CD14-positive monocyte (primary cell): ENCODE results near the gene TBC1D5. TPM values are rescaled to one million over a fixed set of nuclear protein-coding genes. Genes with fewer than 3 reads are reported as not detected.

Experiments
- DNase-seq, 3 donors: peaks; one replicate each; pipeline ENCODE4 v3.0.0-alpha.2; 2011 to 2022
- H2AFZ ChIP-seq: 2 replicates; pipeline ENCODE4 v1.6.0; 2012; ENCODE audit warnings: mild to moderate bottlenecking, low read depth, low read length, inconsistent platforms; ENCODE audit not compliant: insufficient read depth, poor library complexity, severe bottlenecking
- H3K27ac ChIP-seq, 2 donors: 1 replicate in 1 of 2; 2 replicates in 1 of 2; pipeline ENCODE4 v1.5.1; 2012 to 2013; ENCODE audit warnings: low read length in 2 of 2, control low read depth in 1 of 2, inconsistent platforms in 1 of 2, low read depth in 1 of 2, mild to moderate bottlenecking in 1 of 2
- H3K27me3 ChIP-seq, 2 donors: one replicate each; pipeline versions ENCODE4 v1.6.0 to v1.6.1; 2011 to 2013; ENCODE audit warnings: low read length in 2 of 2; ENCODE audit not compliant: control insufficient read depth in 2 of 2, insufficient read depth in 2 of 2
- H3K36me3 ChIP-seq, 2 donors: replicated peaks in 1 of 2; 1 replicate in 1 of 2; 2 replicates in 1 of 2; pipeline versions ENCODE4 v1.5.1 to v1.6.1; 2012 to 2013; ENCODE audit warnings: low read length in 2 of 2, control low read depth in 1 of 2, inconsistent platforms in 1 of 2, mild to moderate bottlenecking in 1 of 2; ENCODE audit not compliant: insufficient read depth in 2 of 2, control insufficient read depth in 1 of 2
- H3K4me1 ChIP-seq, 2 donors: 1 replicate in 1 of 2; 2 replicates in 1 of 2; pipeline versions ENCODE4 v1.5.1 to v1.6.1; 2012 to 2013; ENCODE audit warnings: low read length in 2 of 2, control low read depth in 1 of 2, inconsistent platforms in 1 of 2, mild to moderate bottlenecking in 1 of 2, moderate library complexity in 1 of 2; ENCODE audit not compliant: insufficient read depth in 2 of 2, control insufficient read depth in 1 of 2
- H3K4me2 ChIP-seq: replicated peaks from 2 replicates; pipeline ENCODE3; 2012; ENCODE audit warnings: low read length, moderate library complexity, mild to moderate bottlenecking; ENCODE audit not compliant: poor library complexity, severe bottlenecking; ENCODE audit errors: extremely low read depth
- H3K4me3 ChIP-seq, 3 experiments: fragments of 200-600 bp in 1 of 3; sonication (generic) in 1 of 3; replicated peaks in 1 of 3; 1 replicate in 2 of 3; 2 replicates in 1 of 3; pipeline ENCODE4 v1.5.1; 2011 to 2013; ENCODE audit warnings: low read length in 3 of 3, mild to moderate bottlenecking in 3 of 3, control low read depth in 2 of 3, low read depth in 2 of 3, inconsistent platforms in 1 of 3, moderate library complexity in 1 of 3
- H3K79me2 ChIP-seq: 2 replicates; pipeline ENCODE4 v1.6.0; 2012; ENCODE audit warnings: mild to moderate bottlenecking, control low read depth, inconsistent platforms, low read length, moderate library complexity; ENCODE audit not compliant: insufficient read depth
- H3K9ac ChIP-seq: 2 replicates; pipeline ENCODE4 v1.6.0; 2017; ENCODE audit warnings: low read length, mild to moderate bottlenecking; ENCODE audit not compliant: insufficient read depth, poor library complexity, severe bottlenecking
- H3K9me3 ChIP-seq, 2 donors: replicated peaks in 1 of 2; 1 replicate in 1 of 2; 2 replicates in 1 of 2; pipeline versions ENCODE4 v1.5.1 to v1.6.1; 2012 to 2013; ENCODE audit warnings: low read length in 2 of 2, control low read depth in 1 of 2; ENCODE audit not compliant: control insufficient read depth in 1 of 2, insufficient read depth in 1 of 2
- H4K20me1 ChIP-seq: 2 replicates; pipeline ENCODE4 v1.6.0; 2012; ENCODE audit warnings: mild to moderate bottlenecking, low read length, control low read depth, moderate library complexity; ENCODE audit not compliant: insufficient read depth
- H3K27ac Mint-ChIP-seq, 7 donors: one replicate each; pipeline ENCODE4 v1.8.0; 2020; ENCODE audit warnings: mild to moderate bottlenecking in 7 of 7, mixed read lengths in 7 of 7, moderate library complexity in 6 of 7, inconsistent platforms in 2 of 7
- H3K27me3 Mint-ChIP-seq, 3 donors: one replicate each; pipeline ENCODE4 v1.8.0; 2021 to 2022; ENCODE audit warnings: low read depth in 3 of 3, mild to moderate bottlenecking in 3 of 3, mixed read lengths in 3 of 3, moderate library complexity in 3 of 3, inconsistent platforms in 1 of 3
- H3K36me3 Mint-ChIP-seq, 2 donors: one replicate each; pipeline ENCODE4 v1.8.0; 2020; ENCODE audit warnings: mixed read lengths in 2 of 2, inconsistent platforms in 1 of 2, mild to moderate bottlenecking in 1 of 2
- H3K4me1 Mint-ChIP-seq: one replicate; pipeline ENCODE4 v1.8.0; 2020; ENCODE audit warnings: mild to moderate bottlenecking, mixed read lengths
- H3K4me3 Mint-ChIP-seq, 2 donors: one replicate each; pipeline ENCODE4 v1.8.0; 2020; ENCODE audit warnings: mild to moderate bottlenecking in 2 of 2, mixed read lengths in 2 of 2, moderate library complexity in 1 of 2
- H3K9me3 Mint-ChIP-seq, 7 donors: one replicate each; pipeline ENCODE4 v1.8.0; 2020 to 2022; ENCODE audit warnings: mixed read lengths in 7 of 7, mild to moderate bottlenecking in 6 of 7, moderate library complexity in 6 of 7, inconsistent platforms in 2 of 7
- CTCF ChIP-seq: fragments of 200-600 bp; IDR thresholded peaks from one replicate; pipeline ENCODE4 v1.8.0; 2022; ENCODE audit warnings: antibody characterized with exemption, mild to moderate bottlenecking
- WGBS: methylation state at CpG from one replicate; pipeline ENCODE4 v1.1.5; 2013; ENCODE audit warnings: missing lambda C conversion rate; ENCODE audit not compliant: insufficient coverage; 5-methylcytosine and 5-hydroxymethylcytosine counted together
- intact Hi-C, 2 donors: fragments of 100-400 bp; cut with micrococcal nuclease; formaldehyde crosslinking; loops; one replicate each; pipeline versions ENCODE4 v1.15.0 to v1.15.1; 2023
- polyA plus RNA-seq, 3 donors: library from polyadenylated mRNA; depleted of rRNA in 1 of 3; unstranded in 2 of 3; stranded (reverse) in 1 of 3; fragments of 300-500 nt in 2 of 3; fragments of >200 nt in 1 of 3; fragmentation: Illumina TruSeq in 2 of 3; gene quantifications; 1 replicate in 2 of 3; 2 replicates in 1 of 3; pipeline ENCODE4 v1.2.3, GENCODE V29; 2012 to 2021

TBC1D5 gene
- polyA plus RNA-seq, 3 donors, result 17.6 to 35.3 (median 21.0) TPM

- DNase-seq, result no peak
- Mint-ChIP-seq H3K9me3 (peaks cover 0 to 1% (median 0%) of the 10 kb centered on the region in 7 donors), H3K27me3 (peaks cover 0 to 2% (median 0%) of the 10 kb centered on the region in 3 donors), H3K4me3 (peak overlapping the region; percentile 95 to 97), H3K36me3 (peaks cover 7 to 11% of the 10 kb centered on the region in 2 donors), H3K27ac (peak overlapping the region; percentile 35 to 98 (median 97)), H3K4me1 (peaks cover 48% of the 10 kb centered on the region)
- H3K4me3 ChIP-seq, result peak overlapping the region; percentile 74 to 91 (median 88)
- H4K20me1 ChIP-seq, result peaks cover 9% of the 10 kb centered on the region
- H3K36me3 ChIP-seq, result no peaks in the 10 kb centered on the region
- no peak for TF ChIP-seq CTCF
- peak overlapping the region; percentile 97 for H2AFZ ChIP-seq
- peaks cover 31 to 44% of the 10 kb centered on the region in 2 donors for H3K4me1 ChIP-seq
- intact Hi-C loops, result loop anchor here (10.0 kb wide), 2 partner anchors 98 to 1478 kb away; partner anchors contain the start of genes DPH3 (in 1 of the 2) and OXNAD1 (in 1 of the 2)
- H3K27ac ChIP-seq, result peak overlapping the region; percentile 94 to 96
- H3K4me2 ChIP-seq, result peak overlapping the region; percentile 96
- no CpG with 5 or more reads among the region's 12 CpGs for WGBS
- no peaks in the 10 kb centered on the region for H3K27me3 ChIP-seq
- H3K9me3 ChIP-seq, result no peaks in the 10 kb centered on the region
- peaks cover 38% of the 10 kb centered on the region for H3K79me2 ChIP-seq
- peak overlapping the region; percentile 94 for H3K9ac ChIP-seq
These were observed 638 bp upstream of the TBC1D5 start for GRCh38 chr3:17742880-17743657.

GRCh38 chr3:17741621-17742101, 770 bp downstream of the TBC1D5 start:
- no peak for TF ChIP-seq CTCF
- Histone ChIP-seq H3K9ac (peak overlapping the region; percentile 94), H3K4me1 (peaks cover 18 to 31% of the 10 kb centered on the region in 2 donors), H3K9me3 (no peaks in the 10 kb centered on the region), H3K4me2 (peak overlapping the region; percentile 96), H3K4me3 (peak overlapping the region; percentile 74 to 91 (median 88)), H2AFZ (peak overlapping the region; percentile 97), H3K79me2 (peaks cover 52% of the 10 kb centered on the region), H3K27me3 (no peaks in the 10 kb centered on the region), H3K36me3 (peaks cover 0 to 4% of the 10 kb centered on the region in 2 donors), H3K27ac (peak overlapping the region; percentile 94 to 96), H4K20me1 (peaks cover 21% of the 10 kb centered on the region)
- intact Hi-C loops, result loop anchor here (10.0 kb wide), 2 partner anchors 97 to 1477 kb away; partner anchors contain the start of genes DPH3 (in 1 of the 2) and OXNAD1 (in 1 of the 2)
- WGBS, result 0% methylated on average over 8 of the region's 17 CpGs
- Mint-ChIP-seq H3K4me3 (peak overlapping the region; percentile 89 to 95), H3K4me1 (peaks cover 40% of the 10 kb centered on the region), H3K9me3 (peaks cover 0 to 1% (median 0%) of the 10 kb centered on the region in 7 donors), H3K27ac (peak overlapping the region; percentile 94 to 98 (median 94)), H3K36me3 (peaks cover 7 to 11% of the 10 kb centered on the region in 2 donors), H3K27me3 (peaks cover 0 to 2% (median 0%) of the 10 kb centered on the region in 3 donors)
- DNase-seq, result peak; percentile 47 to 83 (median 70)
